Stimulated activated memory B cell treated with anti-CD40 and anti-IgM and Interleukin-4, amounts not matched to agents 10 μg/mL and 1 μg/mL and 100 μg/mL, for 72 hours (primary cell): Measurements from ENCODE around the gene TTC36.
"Not testable (repeated sequence)": the region's sequence is repeated elsewhere in the genome, so short reads cannot be mapped to it uniquely, and the experiment has no call there.

Source experiments
- ATAC-seq: fragments of 150-1000 bp; cut with Tn5 transposase; 2 replicates; pipeline ENCODE4 v1.10.0; 2021
- H3K27ac Mint-ChIP-seq: one replicate; pipeline ENCODE4 v1.8.0; 2022; ENCODE audit warnings: mild to moderate bottlenecking, mixed read lengths
- H3K27me3 Mint-ChIP-seq: one replicate; pipeline ENCODE4 v1.8.0; 2022; ENCODE audit warnings: mixed read lengths
- H3K36me3 Mint-ChIP-seq: one replicate; pipeline ENCODE4 v1.8.0; 2022; ENCODE audit warnings: mixed read lengths
- H3K4me1 Mint-ChIP-seq: one replicate; pipeline ENCODE4 v1.8.0; 2022; ENCODE audit warnings: mixed read lengths
- H3K4me3 Mint-ChIP-seq: one replicate; pipeline ENCODE4 v1.8.0; 2022; ENCODE audit warnings: mild to moderate bottlenecking, moderate library complexity, mixed read lengths
- H3K9me3 Mint-ChIP-seq: one replicate; pipeline ENCODE4 v1.8.0; 2022; ENCODE audit warnings: mixed read lengths

TTC36 gene

GRCh38 chr11:118527109-118527508 lies at the start of gene TTC36:
Gene TTC36 (plus strand): TSS chr11:118527474. CDS start chr11:118527495, 21 bp downstream.
- Mint-ChIP-seq H3K27me3 (no peaks in the 10 kb centered on the region), H3K4me1 (peaks cover 41% of the 10 kb centered on the region), H3K9me3 (no peaks in the 10 kb centered on the region), H3K27ac (no peak within 1 kb of the TSS), H3K36me3 (peaks cover 27% of the 10 kb centered on the region), H3K4me3 (no peak within 1 kb of the TSS)
- no peak for ATAC-seq

- not testable (repeated sequence) for H3K27ac Mint-ChIP-seq, H3K9me3 Mint-ChIP-seq, H3K27me3 Mint-ChIP-seq, H3K4me1 Mint-ChIP-seq, ATAC-seq, H3K4me3 Mint-ChIP-seq
- peaks cover 62% of the 10 kb centered on the region for H3K36me3 Mint-ChIP-seq
Observed at GRCh38 chr11:118481238-118481637, 46.0 kb upstream of the TTC36 start.

- Mint-ChIP-seq H3K27ac (no peak overlapping the region), H3K27me3 (no peaks in the 10 kb centered on the region), H3K4me3 (no peak overlapping the region), H3K4me1 (no peaks in the 10 kb centered on the region), H3K9me3 (no peaks in the 10 kb centered on the region), H3K36me3 (peaks cover 34% of the 10 kb centered on the region)
- ATAC-seq, result no peak
Observed at GRCh38 chr11:118484405-118484804, 42.9 kb upstream of the TTC36 start.

- peak overlapping the region; percentile 10 for H3K27ac Mint-ChIP-seq
- no peak overlapping the region for H3K4me3 Mint-ChIP-seq
- H3K36me3 Mint-ChIP-seq, result peaks cover 32% of the 10 kb centered on the region
- H3K4me1 Mint-ChIP-seq, result no peaks in the 10 kb centered on the region
- no peaks in the 10 kb centered on the region for H3K9me3 Mint-ChIP-seq
- no peak for ATAC-seq
- no peaks in the 10 kb centered on the region for H3K27me3 Mint-ChIP-seq
Observed at GRCh38 chr11:118485273-118485672, 42.0 kb upstream of the TTC36 start.

GRCh38 chr11:118488480-118489109 lies 38.7 kb upstream of the TTC36 start:
- Mint-ChIP-seq H3K27me3 (no peaks in the 10 kb centered on the region), H3K4me3 (no peak overlapping the region), H3K4me1 (no peaks in the 10 kb centered on the region), H3K36me3 (peaks cover 33% of the 10 kb centered on the region), H3K9me3 (no peaks in the 10 kb centered on the region), H3K27ac (no peak overlapping the region)
- no peak for ATAC-seq

GRCh38 chr11:118491041-118491440 lies 36.2 kb upstream of the TTC36 start:
- H3K27ac Mint-ChIP-seq, result no peak overlapping the region
- ATAC-seq, result no peak
- H3K4me3 Mint-ChIP-seq, result no peak overlapping the region
- H3K36me3 Mint-ChIP-seq, result peaks cover 23% of the 10 kb centered on the region
- no peaks in the 10 kb centered on the region for H3K27me3 Mint-ChIP-seq
- no peaks in the 10 kb centered on the region for H3K9me3 Mint-ChIP-seq
- H3K4me1 Mint-ChIP-seq, result no peaks in the 10 kb centered on the region

GRCh38 chr11:118497831-118498230 lies 29.4 kb upstream of the TTC36 start:
- Mint-ChIP-seq H3K4me3 (no peak overlapping the region), H3K9me3 (no peaks in the 10 kb centered on the region), H3K27ac (no peak overlapping the region), H3K4me1 (no peaks in the 10 kb centered on the region), H3K27me3 (no peaks in the 10 kb centered on the region), H3K36me3 (peaks cover 61% of the 10 kb centered on the region)
- no peak for ATAC-seq

GRCh38 chr11:118503216-118503615 lies 24.1 kb upstream of the TTC36 start:
- H3K4me1 Mint-ChIP-seq, result no peaks in the 10 kb centered on the region
- H3K4me3 Mint-ChIP-seq, result no peak overlapping the region
- ATAC-seq, result no peak
- H3K27ac Mint-ChIP-seq, result no peak overlapping the region
- peaks cover 80% of the 10 kb centered on the region for H3K36me3 Mint-ChIP-seq
- no peaks in the 10 kb centered on the region for H3K9me3 Mint-ChIP-seq
- H3K27me3 Mint-ChIP-seq, result no peaks in the 10 kb centered on the region

GRCh38 chr11:118511601-118512000 lies 15.7 kb upstream of the TTC36 start:
- Mint-ChIP-seq H3K27me3 (no peaks in the 10 kb centered on the region), H3K4me3 (no peak overlapping the region), H3K36me3 (peaks cover 52% of the 10 kb centered on the region), H3K4me1 (no peaks in the 10 kb centered on the region), H3K9me3 (no peaks in the 10 kb centered on the region), H3K27ac (no peak overlapping the region)
- no peak for ATAC-seq

GRCh38 chr11:118514103-118514502 lies 13.2 kb upstream of the TTC36 start:
- Mint-ChIP-seq H3K27me3 (no peaks in the 10 kb centered on the region), H3K9me3 (no peaks in the 10 kb centered on the region), H3K4me1 (no peaks in the 10 kb centered on the region), H3K36me3 (peaks cover 52% of the 10 kb centered on the region), H3K27ac (no peak overlapping the region), H3K4me3 (no peak overlapping the region)
- no peak for ATAC-seq

- H3K27ac Mint-ChIP-seq, result no peak overlapping the region
- peaks cover 51% of the 10 kb centered on the region for H3K36me3 Mint-ChIP-seq
- H3K4me3 Mint-ChIP-seq, result no peak overlapping the region
- H3K27me3 Mint-ChIP-seq, result no peaks in the 10 kb centered on the region
- no peaks in the 10 kb centered on the region for H3K4me1 Mint-ChIP-seq
- no peak for ATAC-seq
- no peaks in the 10 kb centered on the region for H3K9me3 Mint-ChIP-seq
Observed at GRCh38 chr11:118519549-118519948, 7.7 kb upstream of the TTC36 start.

- Mint-ChIP-seq H3K9me3 (no peaks in the 10 kb centered on the region), H3K36me3 (peaks cover 37% of the 10 kb centered on the region), H3K4me1 (peaks cover under 1% of the 10 kb centered on the region), H3K4me3 (no peak overlapping the region), H3K27ac (peak overlapping the region; percentile 40), H3K27me3 (no peaks in the 10 kb centered on the region)
- ATAC-seq, result peak; percentile 62
Observed at GRCh38 chr11:118521892-118522311, 5.4 kb upstream of the TTC36 start.

GRCh38 chr11:118522571-118523072 lies 4.7 kb upstream of the TTC36 start:
- Mint-ChIP-seq H3K36me3 (peaks cover 42% of the 10 kb centered on the region), H3K27ac (peak overlapping the region; percentile 40), H3K9me3 (no peaks in the 10 kb centered on the region), H3K4me1 (peaks cover 8% of the 10 kb centered on the region), H3K27me3 (no peaks in the 10 kb centered on the region), H3K4me3 (no peak overlapping the region)
- no peak for ATAC-seq

GRCh38 chr11:118524356-118524755 lies 2.9 kb upstream of the TTC36 start:
- peaks cover 21% of the 10 kb centered on the region for H3K4me1 Mint-ChIP-seq
- no peaks in the 10 kb centered on the region for H3K27me3 Mint-ChIP-seq
- no peak for ATAC-seq
- no peaks in the 10 kb centered on the region for H3K9me3 Mint-ChIP-seq
- no peak overlapping the region for H3K4me3 Mint-ChIP-seq
- H3K36me3 Mint-ChIP-seq, result peaks cover 42% of the 10 kb centered on the region
- H3K27ac Mint-ChIP-seq, result no peak overlapping the region

GRCh38 chr11:118524757-118525470 lies 2.4 kb upstream of the TTC36 start:
- Mint-ChIP-seq H3K36me3 (peaks cover 36% of the 10 kb centered on the region), H3K27me3 (no peaks in the 10 kb centered on the region), H3K4me1 (peaks cover 26% of the 10 kb centered on the region), H3K4me3 (no peak overlapping the region), H3K27ac (no peak overlapping the region), H3K9me3 (no peaks in the 10 kb centered on the region)
- ATAC-seq, result no peak

GRCh38 chr11:118526688-118527087 lies 586 bp upstream of the TTC36 start:
- no peak for ATAC-seq
- Mint-ChIP-seq H3K4me3 (no peak overlapping the region), H3K27me3 (no peaks in the 10 kb centered on the region), H3K36me3 (peaks cover 27% of the 10 kb centered on the region), H3K27ac (no peak overlapping the region), H3K4me1 (peaks cover 37% of the 10 kb centered on the region), H3K9me3 (no peaks in the 10 kb centered on the region)
